GM13976 (cell line): Measurements from ENCODE around the gene GATAD2A.

Experiments used
- DNase-seq: peaks from one replicate; pipeline ENCODE4 v3.0.0; 2012; ENCODE audit warnings: low spot score
- CTCF ChIP-seq: IDR thresholded peaks from 2 replicates; pipeline ENCODE4 v1.5.1; 2012; ENCODE audit warnings: borderline replicate concordance, mild to moderate bottlenecking; ENCODE audit not compliant: insufficient read depth; ENCODE audit errors: extremely low read depth, missing control alignments, control extremely low read depth
- in situ Hi-C: fragments of 300-500 bp; cut with MboI; formaldehyde crosslinking; loops from one replicate; pipeline ENCODE4 v1.12.0; 2022; ENCODE audit warnings: low sequenced_read_pairs, mixed read lengths, inconsistent platforms; ENCODE audit not compliant: unreplicated experiment

GATAD2A gene

GRCh38 chr19:19492026-19492610 lies 86.6 kb downstream of the GATAD2A start:
- in situ Hi-C loops = loop anchor here (5.0 to 25.0 kb wide), 2 partner anchors 125 to 305 kb away; partner anchors contain the start of genes BORCS8 and RFXANK
- no peak for DNase-seq
- no peak for TF ChIP-seq CTCF

DNA sequence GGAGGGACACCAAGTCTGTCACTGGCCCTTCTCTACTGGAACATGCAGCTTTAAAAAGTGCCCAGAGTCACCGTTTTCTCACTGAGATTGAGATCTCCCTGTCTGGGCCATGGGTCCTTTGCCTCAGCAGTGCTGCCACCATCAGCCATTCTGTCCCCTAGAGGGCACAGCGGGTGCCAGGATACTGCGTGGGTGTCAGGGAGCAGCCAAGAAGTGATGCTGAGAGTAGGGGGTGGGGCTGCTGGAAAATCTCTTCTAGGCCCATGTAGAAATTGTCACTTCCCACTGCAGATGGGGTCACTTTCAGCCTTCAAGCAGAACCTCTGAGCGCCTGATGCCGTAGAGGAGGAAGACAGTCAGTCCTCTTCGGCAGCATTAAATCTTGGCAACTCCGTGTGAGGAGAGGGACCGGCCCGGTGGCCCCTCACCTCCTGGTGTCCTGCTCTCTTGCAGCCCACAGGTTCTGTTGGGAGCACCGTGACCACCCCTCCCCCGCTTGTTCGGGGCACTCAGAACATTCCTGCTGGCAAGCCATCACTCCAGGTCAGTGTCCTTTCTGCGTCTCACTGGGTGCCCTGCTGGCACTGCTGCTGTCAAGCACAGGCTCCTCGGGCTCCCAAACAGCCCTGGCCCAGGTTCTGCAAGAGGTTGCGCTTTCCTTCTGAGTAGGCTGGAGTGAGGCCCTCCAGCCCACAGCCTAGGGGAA lies 88.5 kb downstream of the GATAD2A start:
- no peak for TF ChIP-seq CTCF
- in situ Hi-C loops = loop anchor here (5.0 to 25.0 kb wide), 2 partner anchors 127 to 307 kb away; partner anchors contain the start of genes BORCS8 and RFXANK

DNA sequence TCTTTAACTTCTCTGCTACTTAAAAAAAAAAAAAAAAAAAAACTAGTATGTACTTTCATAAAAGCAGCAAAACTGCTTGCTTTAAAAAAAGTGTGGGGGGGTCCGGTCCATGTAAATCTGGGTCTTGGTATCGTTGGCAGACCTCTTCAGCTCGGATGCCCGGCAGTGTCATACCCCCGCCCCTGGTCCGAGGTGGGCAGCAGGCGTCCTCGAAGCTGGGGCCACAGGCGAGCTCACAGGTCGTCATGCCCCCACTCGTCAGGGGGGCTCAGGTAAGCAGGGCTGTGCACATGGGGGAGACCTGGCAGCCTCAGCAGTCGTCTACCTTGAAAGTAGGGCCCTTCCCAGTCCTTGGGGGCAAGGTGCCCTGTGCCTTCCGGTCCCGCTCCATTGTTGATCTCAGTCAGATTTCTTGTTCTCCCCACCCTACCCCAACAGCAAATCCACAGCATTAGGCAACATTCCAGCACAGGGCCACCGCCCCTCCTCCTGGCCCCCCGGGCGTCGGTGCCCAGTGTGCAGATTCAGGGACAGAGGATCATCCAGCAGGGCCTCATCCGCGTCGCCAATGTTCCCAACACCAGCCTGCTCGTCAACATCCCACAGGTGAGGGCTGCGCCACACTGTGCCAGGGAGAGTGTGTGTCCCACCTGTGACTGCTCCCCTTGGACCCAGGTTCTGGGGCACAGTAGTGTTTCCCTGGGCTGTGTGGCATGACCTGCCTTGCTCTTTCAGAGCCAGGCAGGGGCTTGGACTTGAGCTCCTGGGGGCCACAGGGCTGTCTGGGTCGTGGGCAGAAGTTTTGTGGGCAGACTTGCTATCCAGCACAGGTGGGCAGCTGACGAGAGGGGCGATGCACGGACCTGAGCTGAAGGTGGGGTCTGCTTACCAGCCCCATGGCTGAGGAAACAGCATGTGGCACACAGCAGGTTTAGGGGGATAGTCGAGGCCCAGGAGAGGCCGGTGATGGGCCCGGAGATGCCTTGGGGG lies 90.4 kb downstream of the GATAD2A start:
- in situ Hi-C loops = loop anchor here (25.0 kb wide), 1 partner anchor 309 kb away; the partner anchor contains the start of genes BORCS8 and RFXANK
- TF ChIP-seq CTCF = no peak
- DNase-seq = no peak

More for the DNA sequence above, 88.5 kb downstream of the GATAD2A start:
- no peak for DNase-seq

DNA sequence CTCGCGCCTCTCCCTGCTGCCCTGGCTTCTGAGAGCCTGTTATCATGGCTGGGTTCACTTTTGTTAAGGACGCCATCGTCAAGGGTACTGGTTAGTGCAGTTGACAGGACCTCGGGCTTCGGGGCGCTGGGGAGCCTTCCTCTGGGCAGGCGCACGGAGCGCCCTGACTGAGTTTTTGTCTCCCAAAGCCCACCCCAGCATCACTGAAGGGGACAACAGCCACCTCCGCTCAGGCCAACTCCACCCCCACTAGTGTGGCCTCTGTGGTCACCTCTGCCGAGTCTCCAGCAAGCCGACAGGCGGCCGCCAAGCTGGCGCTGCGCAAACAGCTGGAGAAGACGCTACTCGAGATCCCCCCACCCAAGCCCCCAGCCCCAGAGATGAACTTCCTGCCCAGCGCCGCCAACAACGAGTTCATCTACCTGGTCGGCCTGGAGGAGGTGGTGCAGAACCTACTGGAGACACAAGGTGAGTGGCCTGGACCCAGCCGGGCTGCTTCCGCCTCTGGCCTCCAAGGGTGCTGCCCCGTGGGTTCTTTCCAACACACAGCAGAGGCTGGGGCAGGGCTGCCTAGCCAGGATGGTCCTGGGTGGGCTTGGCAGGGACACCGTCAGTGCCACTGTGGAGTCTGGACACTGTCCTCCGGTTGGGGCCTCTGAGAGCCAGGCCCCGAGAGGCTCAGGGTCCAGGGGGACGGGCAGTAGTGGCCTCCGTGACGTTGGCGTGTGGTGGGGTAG lies 92.9 kb downstream of the GATAD2A start:
- in situ Hi-C loops = loop anchor here (25.0 kb wide), 1 partner anchor 311 kb away; the partner anchor contains the start of genes BORCS8 and RFXANK
- no peak for TF ChIP-seq CTCF
- no peak for DNase-seq

DNA sequence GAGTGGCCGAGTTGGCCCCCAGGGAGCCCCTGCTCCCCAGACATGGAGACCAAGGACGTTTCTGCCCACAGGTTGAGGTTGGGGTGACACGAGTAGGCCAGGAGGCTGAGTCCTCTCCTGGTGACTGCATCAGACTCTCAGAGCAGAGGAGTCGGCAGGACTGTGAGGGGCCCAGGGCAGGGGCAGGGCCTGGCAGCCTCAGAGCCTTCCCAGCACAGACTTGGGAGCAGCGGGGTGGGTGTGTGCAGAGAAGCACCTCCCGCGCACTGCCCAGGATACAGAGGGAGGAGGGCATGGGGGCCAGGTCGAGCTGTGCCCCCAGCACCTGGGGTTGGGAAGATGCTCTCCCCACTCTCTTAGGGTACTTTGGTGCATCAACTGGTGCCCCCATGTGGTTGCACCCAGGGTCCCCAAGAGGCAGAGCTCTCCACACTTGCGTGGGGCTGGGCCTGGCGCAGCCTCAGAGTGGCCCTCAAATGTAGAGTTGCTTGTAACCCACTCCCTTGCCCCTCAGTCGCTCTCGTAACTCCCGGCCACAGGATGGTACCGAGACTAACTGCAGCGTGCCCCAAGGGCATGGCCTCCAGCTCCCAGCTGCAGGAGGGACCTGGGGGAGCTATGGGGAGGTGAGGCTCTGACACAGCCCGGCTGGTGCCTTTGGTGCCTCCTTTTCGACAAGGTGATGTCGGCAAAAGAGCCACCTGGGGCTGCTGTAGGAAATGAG lies 94.0 kb downstream of the GATAD2A start:
- DNase-seq = no peak
- no peak for TF ChIP-seq CTCF
- in situ Hi-C loops = loop anchor here (25.0 kb wide), 1 partner anchor 312 kb away; the partner anchor contains the start of genes BORCS8 and RFXANK
